LNCAP (cell line): ENCODE results near the gene FGFBP2.

ENCODE experiments used
- CTCF ChIP-seq: fragments of 450-650 bp; IDR thresholded peaks from 2 replicates; pipeline ENCODE4 v1.5.1; 2017; ENCODE audit warnings: mild to moderate bottlenecking

The FGFBP2 gene

GRCh38 chr4:15963001-15963451, at the start of gene FGFBP2:
TSS of gene FGFBP2 (minus strand) at chr4:15963175. CDS start at chr4:15963129, 46 bp downstream.
- TF ChIP-seq CTCF, result peak; percentile 41

- no peak for TF ChIP-seq CTCF
Measured at GRCh38 chr4:16011173-16011572, 48.2 kb upstream of the FGFBP2 start.

GRCh38 chr4:16009153-16009552, 46.2 kb upstream of the FGFBP2 start:
- TF ChIP-seq CTCF, result no peak

GRCh38 chr4:16007471-16008095, 44.6 kb upstream of the FGFBP2 start:
- TF ChIP-seq CTCF, result no peak

- TF ChIP-seq CTCF, result no peak
Measured at GRCh38 chr4:16006771-16007446, 43.9 kb upstream of the FGFBP2 start.

- TF ChIP-seq CTCF, result no peak
Measured at GRCh38 chr4:16005676-16006075, 42.7 kb upstream of the FGFBP2 start.

GRCh38 chr4:16001484-16001858, 38.5 kb upstream of the FGFBP2 start:
- TF ChIP-seq CTCF, result peak; percentile 81
